Superior temporal gyrus (tissue), 1 donor: ENCODE measurements around the gene PBX1.
"Not testable (repeated sequence)": the region's sequence is repeated elsewhere in the genome, so short reads cannot be mapped to it uniquely, and the experiment has no call there.

Experiments
- DNase-seq: peaks from one replicate; pipeline ENCODE4 v3.0.0-alpha.2; 2016; ENCODE audit errors: extremely low spot score

Gene PBX1

DNA sequence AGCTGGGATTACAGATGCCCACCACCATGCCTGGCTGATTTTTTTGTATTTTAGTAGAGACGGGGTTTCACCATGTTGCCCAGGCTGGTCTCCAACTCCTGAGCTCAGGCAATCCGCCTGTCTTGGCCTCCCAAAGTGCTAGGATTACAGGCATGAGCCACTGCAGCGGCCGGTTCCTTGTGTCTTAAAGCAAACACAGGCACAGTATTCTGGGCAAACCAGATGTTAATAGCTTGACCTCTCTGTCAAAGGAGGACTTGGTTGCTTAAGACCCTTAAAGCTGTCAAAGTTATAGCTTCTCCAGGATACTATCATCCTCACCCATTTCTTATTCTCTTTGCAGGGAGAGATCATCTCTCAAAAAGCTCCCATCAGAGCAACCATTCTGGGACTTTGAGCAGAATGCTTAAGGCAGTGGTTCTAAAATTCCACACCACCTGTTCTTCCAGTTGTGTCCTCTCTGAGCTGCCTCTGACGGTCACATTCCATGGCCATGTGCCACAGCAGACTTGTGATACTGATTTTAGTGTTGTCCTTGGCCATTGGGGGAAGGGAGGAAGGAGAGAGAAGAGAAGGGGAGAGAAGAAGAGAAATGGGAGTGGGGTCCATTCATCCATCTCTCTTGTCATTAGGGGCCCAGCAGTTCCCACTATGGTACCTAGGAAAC is 81.8 kb downstream of the PBX1 start:
- DNase-seq = no peak

DNA sequence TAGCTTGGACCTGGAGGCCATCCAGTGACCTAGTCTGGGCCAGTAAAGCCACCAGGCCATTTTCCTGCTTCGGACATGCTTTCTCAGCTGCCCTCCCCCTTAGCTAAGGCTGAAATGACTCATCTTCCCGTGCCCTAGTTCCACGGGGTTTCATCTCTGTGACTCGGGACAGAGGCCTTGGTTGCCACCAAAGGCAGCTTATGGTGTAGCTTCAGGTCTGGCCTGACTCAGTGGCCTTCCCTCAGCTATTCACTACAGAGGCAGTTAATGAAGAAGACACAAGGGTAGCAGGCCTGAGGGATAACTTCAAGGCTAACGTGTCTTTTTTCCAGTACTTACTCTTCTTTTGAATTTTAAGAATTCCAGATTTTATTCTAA is 82.4 kb downstream of the PBX1 start:
- no peak for DNase-seq

DNA sequence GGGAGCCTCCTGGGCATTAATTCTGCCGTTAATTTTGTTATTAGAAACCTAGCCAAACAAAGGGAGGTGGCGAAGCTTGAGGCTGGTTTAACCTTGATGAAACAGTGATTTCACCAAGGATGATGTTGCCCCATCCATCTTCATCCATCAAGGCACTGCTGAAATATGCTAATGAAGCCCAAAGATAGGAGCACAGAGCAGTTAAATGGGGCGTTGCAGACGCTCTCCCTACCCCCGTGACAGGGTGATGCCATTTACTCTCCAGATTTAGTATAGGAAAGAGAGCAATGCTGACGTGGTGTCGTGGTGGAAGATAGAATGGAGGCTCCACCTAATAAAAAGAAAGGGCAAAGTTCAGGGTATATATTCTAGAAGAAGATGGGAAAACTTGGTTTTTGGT is 84.0 kb downstream of the PBX1 start:
- no peak for DNase-seq

DNA sequence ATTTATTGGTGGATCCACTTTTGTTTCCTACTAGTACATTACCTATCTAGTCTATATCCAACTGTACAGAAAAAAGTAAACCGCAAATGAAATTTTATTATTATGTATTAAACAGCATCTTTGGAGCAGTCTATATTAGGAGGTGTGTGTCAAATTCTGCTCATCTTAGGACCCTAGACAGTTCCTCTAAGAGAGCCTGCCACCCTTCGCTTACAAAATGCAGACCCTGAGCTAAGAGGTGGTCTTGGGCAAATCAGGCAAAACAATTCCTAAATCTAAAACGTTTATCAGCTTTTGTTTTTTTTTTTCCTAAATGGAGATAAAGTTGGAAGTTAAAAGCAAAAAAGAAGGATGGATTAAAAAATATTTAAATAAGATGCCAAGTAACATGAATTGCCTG is 85.3 kb downstream of the PBX1 start:
- DNase-seq = no peak

- no peak for DNase-seq
These were observed 86.0 kb downstream of the PBX1 start for GRCh38 chr1:164644774-164645644.

DNA sequence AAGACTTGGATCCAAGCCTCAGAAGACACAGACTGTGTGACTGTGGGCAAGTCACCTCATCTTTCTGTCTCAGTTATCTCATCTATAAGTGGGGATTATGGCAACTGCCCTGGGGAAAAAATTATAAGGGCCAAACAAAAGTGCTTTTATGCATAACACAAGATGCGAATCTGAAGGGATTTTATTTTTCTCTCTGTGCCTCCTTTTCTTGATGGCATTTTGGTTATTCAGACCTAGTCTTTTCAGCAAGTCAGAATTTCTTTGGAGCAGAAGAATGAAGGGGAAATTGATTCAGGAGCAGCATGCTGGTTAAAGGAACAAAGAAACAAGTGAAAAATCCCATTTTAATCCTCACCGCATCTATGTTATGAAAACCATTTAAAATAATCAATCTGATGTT is 86.9 kb downstream of the PBX1 start:
- no peak for DNase-seq

GRCh38 chr1:164647211-164647610 is 88.2 kb downstream of the PBX1 start:
- DNase-seq = no peak

DNA sequence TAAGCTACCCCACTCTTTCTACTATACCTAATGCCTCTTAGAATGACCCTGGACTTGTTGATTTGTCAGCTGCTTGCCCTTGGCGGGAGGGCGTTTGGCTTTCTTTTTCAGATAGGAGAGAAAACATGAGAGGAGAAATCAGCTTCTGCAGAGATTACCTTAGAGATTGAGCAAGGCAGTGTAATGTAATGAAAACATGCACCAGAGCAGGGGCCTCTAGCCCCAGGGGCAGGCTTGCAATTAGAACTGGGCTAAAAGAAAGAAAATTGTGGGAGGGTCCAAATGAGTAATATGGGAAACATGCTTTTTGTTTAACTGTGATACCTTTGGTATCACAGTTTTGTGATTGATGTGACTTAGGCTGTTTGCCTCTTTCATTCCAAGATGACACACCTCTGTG is 89.7 kb downstream of the PBX1 start:
- DNase-seq = no peak

DNA sequence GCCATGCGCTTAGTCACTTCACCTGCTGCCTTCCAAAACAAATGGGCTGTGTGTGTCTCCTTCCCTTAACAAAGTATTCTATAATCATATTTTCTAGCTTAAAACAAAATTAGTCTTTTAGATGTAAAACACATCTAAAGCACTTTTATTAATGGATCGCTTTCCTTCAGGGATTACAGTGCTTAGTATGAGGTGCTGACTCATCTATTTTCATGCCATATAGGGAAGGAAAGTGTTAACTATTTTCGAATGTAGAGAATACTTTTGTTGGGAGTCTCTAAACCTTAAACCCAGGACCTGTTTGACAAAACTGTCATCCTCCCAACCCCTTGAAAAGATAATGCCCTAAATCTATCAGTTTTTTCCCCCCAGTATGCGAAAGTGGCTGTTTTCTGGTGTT is 90.2 kb downstream of the PBX1 start:
- DNase-seq = no peak

DNA sequence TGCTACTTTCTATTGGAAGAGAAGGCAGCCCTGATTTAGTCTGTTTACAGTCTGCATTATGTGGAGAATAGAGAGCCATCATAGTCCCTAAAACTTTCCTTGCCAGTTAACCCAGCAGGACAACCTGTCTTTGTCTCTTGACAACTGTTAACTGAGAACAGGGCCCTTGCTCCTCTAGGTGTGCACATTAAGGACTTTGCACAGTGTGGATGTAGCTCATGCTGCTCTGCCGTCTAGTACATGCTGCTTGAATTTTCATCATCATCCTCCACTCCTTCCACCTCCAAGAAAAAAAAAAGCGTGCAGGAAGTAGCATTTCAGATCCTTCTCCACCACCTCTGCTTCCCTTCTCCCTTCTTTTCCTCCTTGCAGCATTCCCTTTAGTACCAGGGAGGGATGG is 91.5 kb downstream of the PBX1 start:
- no peak for DNase-seq

GRCh38 chr1:164651351-164651951 is 92.5 kb downstream of the PBX1 start:
- DNase-seq = no peak

DNA sequence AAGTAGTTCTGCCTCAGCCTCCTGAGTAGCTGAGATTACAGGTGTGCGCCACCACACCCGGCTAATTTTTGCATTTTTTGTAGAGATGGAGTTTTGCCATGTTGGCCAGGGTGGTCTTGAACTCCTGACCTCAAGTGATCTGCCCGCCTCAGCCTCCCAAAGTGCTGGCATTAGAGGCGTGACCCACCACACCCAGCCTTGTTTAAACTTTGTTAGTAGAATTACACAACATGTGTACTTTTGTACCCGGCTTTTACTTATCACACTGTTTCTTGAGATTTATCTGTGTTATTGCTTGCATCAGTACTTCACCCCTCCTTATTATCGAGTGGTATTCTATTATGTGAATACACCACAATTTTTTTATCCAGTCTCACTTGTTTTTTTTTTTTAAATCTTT is 94.0 kb downstream of the PBX1 start:
- not testable (repeated sequence) for DNase-seq

DNA sequence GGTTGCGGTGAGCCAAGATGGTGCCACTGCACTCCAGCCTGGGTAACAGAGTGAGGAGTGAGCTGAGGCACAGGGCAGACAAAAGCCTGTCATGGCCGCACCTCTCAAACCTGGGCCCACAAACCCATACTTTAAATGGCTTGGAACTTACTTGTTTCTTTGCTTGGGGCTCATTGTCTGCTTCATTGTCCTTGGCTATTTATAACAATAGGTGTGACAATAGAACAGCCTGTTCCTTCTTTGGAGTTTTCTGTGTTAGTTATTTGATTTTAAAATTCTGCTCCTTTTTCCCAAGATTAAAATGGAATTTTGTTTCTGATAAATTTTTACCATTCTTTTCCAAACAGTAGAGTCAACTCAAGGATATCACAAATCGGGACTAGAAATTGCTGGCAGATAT is 94.7 kb downstream of the PBX1 start:
- no peak for DNase-seq

- DNase-seq = no peak
These were observed 95.2 kb downstream of the PBX1 start for GRCh38 chr1:164654200-164654599.

GRCh38 chr1:164658864-164659263 is 99.9 kb downstream of the PBX1 start:
- DNase-seq = no peak

GRCh38 chr1:164659621-164660411 is 100.8 kb downstream of the PBX1 start:
- DNase-seq = no peak

DNA sequence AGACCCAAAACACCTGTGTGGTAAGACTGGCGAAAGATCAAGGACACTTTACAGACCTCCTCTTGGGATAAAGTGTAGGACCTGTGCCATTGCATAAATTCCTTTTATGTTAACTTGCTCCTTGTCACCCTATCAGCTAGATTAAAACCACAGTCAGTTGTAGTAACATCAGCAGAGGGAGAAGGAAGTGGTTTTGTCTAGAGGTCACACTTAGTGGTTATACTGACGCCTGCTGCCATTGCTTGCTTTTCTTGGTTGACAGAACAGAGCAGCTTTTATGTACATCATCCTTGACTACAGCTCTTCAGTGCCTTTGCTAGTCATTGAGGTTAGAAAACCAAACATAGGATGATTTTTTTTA is 101.4 kb downstream of the PBX1 start:
- DNase-seq = no peak

DNA sequence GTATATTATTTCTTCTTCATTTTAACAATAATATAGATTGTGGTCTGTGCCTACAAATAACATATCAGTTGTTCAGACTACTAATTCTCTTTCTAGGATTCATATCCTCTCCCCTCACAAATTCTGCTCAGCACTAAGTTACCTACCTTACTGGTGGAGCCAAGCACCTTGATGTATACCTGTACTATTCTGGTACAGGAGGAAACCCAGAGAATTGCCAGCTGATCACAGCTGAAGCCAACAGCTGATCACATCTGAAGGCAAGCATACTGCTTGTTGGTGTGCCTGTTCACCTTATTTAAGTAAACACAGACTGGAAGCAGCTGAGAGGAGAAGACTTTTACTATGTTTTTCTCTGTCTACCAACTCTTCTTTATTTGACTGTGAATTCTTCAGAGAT is 101.8 kb downstream of the PBX1 start:
- no peak for DNase-seq

DNA sequence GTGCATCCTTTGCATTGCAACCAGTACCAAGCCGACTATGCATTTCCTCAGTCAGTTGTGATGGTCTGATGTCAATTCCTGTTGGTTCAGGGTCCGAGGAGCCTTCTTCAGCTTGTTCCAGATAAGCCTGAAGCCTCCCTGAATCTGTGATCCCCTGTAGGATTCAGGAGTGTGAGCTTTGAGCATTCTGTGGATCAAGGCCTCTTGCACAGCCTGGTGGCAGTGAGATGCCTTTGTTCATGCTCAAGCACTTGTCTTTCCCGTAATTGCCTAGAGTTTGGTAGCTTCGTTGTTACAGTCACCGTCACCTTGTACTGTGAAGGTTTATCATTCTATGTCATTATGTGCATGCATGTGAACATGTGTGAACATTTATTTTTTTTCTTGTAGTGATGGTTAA is 103.5 kb downstream of the PBX1 start:
- no peak for DNase-seq

GRCh38 chr1:164662955-164663354 is 104.0 kb downstream of the PBX1 start:
- no peak for DNase-seq

GRCh38 chr1:164664127-164664526 is 105.1 kb downstream of the PBX1 start:
- DNase-seq = no peak

- no peak for DNase-seq
These were observed 108.0 kb downstream of the PBX1 start for GRCh38 chr1:164667001-164667400.
